HG03460 (cell line): ENCODE measurements around the gene GLT6D1.
"Not testable (repeated sequence)": the region's sequence is repeated elsewhere in the genome, so short reads cannot be mapped to it uniquely, and the experiment has no call there.

Experiments used
- ATAC-seq: cut with Tn5 transposase; IDR thresholded peaks from one replicate; pipeline ENCODE4 v1.9.1; 2021; ENCODE audit not compliant: unreplicated experiment

Gene GLT6D1

GRCh38 chr9:135665795-135666189 is 26.5 kb upstream of the GLT6D1 start:
- no peak for ATAC-seq

- no peak for ATAC-seq
Measured at GRCh38 chr9:135664801-135665794, 25.8 kb upstream of the GLT6D1 start.

- ATAC-seq, result no peak
Measured at GRCh38 chr9:135664266-135664665, 24.9 kb upstream of the GLT6D1 start.

GRCh38 chr9:135663857-135664256 is 24.5 kb upstream of the GLT6D1 start:
- no peak for ATAC-seq

GRCh38 chr9:135663451-135663770 is 24.1 kb upstream of the GLT6D1 start:
- no peak for ATAC-seq

- ATAC-seq, result no peak
Measured at GRCh38 chr9:135662758-135663450, 23.6 kb upstream of the GLT6D1 start, which contains the start of gene LCN9. TSS of gene LCN9 (plus strand) at chr9:135663309. CDS start at chr9:135663322, 13 bp downstream.

GRCh38 chr9:135661816-135662560 is 22.6 kb upstream of the GLT6D1 start:
- ATAC-seq, result no peak

GRCh38 chr9:135660407-135660806 is 21.1 kb upstream of the GLT6D1 start:
- ATAC-seq, result no peak

GRCh38 chr9:135659252-135659651 is 19.9 kb upstream of the GLT6D1 start:
- ATAC-seq, result no peak

GRCh38 chr9:135657416-135657815 is 18.1 kb upstream of the GLT6D1 start:
- no peak for ATAC-seq

- ATAC-seq, result no peak
Measured at GRCh38 chr9:135655317-135655716, 16.0 kb upstream of the GLT6D1 start.

GRCh38 chr9:135650408-135650807 is 11.1 kb upstream of the GLT6D1 start:
- ATAC-seq, result no peak

GRCh38 chr9:135649508-135649907 is 10.2 kb upstream of the GLT6D1 start:
- ATAC-seq, result no peak

GRCh38 chr9:135648494-135649410 is 9.4 kb upstream of the GLT6D1 start:
- no peak for ATAC-seq

- no peak for ATAC-seq
Measured at GRCh38 chr9:135647884-135648283, 8.5 kb upstream of the GLT6D1 start.

GRCh38 chr9:135644631-135645218 is 5.4 kb upstream of the GLT6D1 start:
- no peak for ATAC-seq

- no peak for ATAC-seq
Measured at GRCh38 chr9:135641745-135642144, 2.4 kb upstream of the GLT6D1 start.

- ATAC-seq, result no peak
Measured at GRCh38 chr9:135641047-135641446, 1.7 kb upstream of the GLT6D1 start.

GRCh38 chr9:135636930-135637530 is 2.3 kb downstream of the GLT6D1 start:
- ATAC-seq, result not testable (repeated sequence)

- ATAC-seq, result no peak
Measured at GRCh38 chr9:135632841-135633240, 6.5 kb downstream of the GLT6D1 start.
